ENCODE measurements around the gene TSPOAP1.
A peak's percentile ranks its signal among the peaks of the same experiment; 100 is the strongest.

The TSPOAP1 gene

DNA sequence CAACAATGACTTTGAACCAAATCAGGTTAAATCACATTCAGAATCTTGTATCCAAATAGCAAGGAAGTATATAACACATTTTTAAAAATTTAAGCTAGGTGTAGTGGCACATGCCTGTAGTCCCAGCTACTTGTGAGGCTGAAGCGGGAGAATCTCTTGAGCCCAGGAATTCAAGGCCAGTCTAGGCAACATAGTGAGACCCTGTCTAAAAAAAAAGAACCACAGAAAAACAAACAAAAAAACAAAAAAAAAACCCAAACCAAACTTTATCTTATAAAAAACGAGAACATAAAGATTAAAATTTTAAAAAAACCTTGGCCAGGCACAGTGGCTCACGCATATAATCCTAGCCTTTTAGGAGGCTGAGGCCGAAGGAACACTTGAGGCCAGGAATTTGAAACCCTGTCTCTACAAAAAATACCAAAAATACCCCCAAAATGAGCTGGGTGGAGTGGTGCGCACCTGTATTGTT lies 11.8 kb upstream of the TSPOAP1 start:
- DNase-seq (ENCODE audit: low read depth) = no peak

GRCh38 chr17:58339755-58340404 lies 11.3 kb upstream of the TSPOAP1 start:
- DNase-seq (ENCODE audit: low read depth) = no peak

DNA sequence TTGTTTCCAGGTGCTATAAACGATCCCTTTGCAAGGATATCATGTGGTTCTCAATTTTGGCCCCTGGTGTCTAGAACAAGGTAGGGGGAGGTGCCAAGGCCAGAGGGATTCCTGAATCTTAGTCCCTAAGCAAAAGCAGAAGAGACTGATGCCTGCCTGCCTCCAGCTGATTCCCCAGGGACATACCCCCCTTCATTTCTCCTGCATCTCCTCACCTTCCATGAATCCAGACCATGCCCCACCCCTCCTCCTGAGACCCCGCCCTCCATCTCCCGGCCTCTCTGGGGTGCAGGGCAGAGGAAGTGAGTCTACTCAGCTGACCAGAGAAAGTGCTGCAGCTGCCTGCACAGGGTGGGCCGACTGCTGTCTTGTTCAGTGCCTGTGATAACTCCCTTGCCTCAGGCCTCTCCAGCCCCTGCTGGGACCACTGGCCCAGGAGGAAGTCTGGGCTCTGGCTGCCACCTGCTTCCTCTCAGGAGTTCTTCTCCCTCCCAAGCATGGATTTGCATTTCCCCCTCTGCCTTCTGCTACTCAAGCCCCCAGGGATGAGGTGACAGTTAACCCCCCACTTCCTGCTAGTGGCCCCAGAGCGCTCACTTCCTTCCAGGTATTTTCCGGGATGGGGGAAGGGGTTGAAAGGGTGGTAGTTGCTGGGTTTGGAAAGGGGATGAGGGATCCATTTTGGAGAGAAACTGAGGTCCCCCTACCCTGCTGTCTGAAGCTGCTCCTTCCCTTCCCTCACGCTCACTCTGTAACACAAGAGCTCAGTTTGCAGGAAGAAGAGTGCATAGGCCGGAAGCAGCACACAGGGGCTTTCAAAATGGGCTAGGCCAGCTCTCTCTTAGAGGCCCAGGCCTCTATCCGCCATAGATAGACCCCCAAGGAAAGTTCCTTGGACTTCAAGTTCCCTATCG lies 10.5 kb upstream of the TSPOAP1 start:
- DNase-seq (ENCODE audit: low read depth) = no peak

DNA sequence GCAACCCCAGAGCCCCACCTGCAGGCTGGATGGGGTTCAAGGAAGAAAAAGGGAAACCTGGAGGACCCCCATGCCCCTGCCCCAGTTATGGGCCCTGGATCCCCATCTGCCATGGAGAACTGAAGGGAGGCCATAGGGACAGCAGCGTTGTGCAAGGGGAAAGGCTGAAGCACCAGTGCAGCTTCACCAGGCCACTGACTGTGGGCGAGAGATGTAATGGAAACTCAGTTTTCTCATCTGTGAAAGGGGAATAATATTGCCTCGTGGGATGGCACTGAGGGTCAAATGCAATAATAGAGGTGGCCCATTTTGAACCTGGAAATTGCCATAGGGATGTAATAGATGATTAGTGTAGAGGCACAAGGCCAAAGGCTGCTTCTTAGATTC lies 9.9 kb upstream of the TSPOAP1 start:
- no peak for DNase-seq (ENCODE audit: low read depth)

GRCh38 chr17:58337600-58338453 lies 9.2 kb upstream of the TSPOAP1 start:
- DNase-seq (ENCODE audit: low read depth) = peak; percentile 16

DNA sequence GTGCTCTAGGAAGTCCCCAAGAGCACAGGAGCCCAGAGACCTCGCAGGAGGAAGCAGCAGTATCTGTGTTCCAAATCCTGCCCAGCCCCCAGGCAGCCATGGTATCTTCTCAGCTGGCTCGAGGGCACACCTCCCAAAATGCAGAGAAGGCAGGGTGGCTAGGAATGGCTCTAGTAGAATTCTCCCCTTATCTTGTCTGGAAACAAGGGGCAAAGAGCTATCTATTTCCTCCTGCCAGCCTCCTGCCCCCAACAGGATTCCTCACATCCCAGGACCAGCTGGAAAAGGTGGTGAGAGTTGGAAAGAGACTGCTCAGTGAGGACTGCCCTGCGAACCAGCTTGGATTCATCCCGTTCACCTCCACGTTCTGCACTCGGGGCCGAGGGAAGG lies 8.6 kb upstream of the TSPOAP1 start:
- DNase-seq (ENCODE audit: low read depth) = no peak

DNA sequence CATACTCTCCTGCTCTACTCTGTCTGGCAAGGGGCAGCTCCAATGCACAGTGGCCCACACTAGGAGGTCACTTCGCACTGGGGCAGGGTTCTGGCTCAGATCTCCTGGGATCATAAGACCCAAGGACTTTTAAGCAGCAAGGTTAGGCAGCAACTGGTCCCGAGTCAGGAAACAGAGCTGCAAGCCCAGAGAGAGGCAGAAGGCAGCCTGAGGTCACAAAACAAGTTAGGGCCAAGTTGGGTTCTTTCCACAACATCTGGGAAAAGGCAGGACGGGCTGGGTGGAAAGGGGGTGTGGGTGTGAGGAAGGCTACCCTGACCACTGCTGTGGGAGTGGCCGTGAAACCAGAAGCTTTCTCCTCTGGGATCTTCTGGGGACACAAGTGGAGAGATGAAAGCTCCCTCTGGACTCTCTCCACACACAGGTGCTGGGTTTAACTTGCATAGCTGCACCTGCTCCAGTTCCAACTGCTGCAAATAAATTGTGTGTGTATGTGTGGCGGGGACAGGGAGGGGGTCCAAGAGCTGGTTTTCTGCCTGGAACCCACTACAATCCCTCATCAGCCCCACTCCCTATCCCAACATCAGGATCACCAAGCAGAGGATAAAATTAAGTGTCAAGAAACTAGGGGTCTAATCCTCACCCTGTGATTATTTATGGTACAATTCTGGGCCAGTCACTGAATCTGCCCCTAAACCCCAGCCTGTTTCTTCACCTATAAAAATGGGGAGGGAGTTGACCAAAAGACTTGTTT lies 8.0 kb upstream of the TSPOAP1 start:
- DNase-seq (ENCODE audit: low read depth) = no peak

DNA sequence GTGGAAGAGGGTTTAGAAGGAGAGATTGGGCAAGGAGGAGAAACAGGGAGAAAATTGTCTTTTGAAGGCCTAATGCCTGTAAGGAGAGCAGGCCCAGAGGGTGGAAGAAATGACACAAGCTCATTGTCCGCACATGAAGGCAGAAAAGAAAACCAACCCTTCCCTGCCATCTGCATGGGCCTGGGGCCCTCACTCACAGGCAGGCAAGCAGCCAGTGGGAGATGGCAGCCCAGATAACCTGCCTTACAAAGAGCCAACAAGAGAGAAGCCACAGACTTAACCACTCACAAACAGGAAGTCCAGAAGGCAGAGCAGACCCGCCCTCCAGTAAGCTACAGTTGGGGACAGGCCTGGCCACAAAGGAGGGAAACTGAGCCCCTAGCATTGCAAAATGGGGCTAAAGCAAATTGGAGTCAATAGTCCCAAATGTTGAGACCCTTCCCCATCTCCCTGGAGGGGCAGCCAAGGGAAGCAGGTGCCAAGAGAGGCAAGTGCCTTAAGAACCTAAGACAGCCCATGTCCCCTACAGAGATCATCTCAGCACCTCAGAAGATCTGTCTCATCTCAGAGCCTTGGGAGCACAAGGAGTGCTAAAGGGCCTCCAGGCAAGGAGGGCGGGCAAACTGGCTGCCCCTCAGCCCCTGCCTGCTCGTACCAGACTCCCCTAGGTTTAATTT lies 7.3 kb upstream of the TSPOAP1 start:
- no peak for DNase-seq (ENCODE audit: low read depth)

DNA sequence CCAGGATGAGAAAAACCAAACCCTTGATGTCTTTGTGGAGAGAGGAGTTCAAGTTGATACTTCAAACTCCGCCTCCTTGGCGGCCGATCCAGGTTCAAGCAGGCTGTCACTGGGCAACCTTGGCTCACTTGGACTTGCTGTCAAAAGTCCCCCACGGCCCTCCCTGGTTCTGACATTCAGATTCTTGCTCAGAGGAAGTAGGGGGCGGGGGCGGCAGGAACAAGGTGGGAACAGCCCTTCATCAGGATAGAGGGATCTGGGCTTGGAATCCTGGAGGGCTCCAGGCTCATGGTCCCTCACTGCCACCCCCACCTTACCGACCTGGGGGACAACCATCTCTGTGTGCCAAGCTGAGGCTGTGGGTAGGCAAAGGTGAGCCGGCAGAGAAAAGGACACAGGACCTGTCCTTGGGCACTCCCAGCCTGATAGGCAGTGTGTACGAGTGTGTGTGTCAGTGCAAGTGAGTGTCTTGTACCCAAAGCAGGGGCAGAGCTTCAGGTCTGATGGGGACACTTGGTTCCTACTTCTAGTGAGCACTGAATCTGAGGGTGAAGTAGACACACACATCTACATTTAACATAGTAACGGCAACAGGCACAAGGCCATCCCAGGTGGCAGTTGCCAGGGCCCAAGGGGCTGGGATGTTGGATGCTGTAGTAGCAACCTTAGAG lies 6.6 kb upstream of the TSPOAP1 start:
- DNase-seq (ENCODE audit: low read depth) = no peak

DNA sequence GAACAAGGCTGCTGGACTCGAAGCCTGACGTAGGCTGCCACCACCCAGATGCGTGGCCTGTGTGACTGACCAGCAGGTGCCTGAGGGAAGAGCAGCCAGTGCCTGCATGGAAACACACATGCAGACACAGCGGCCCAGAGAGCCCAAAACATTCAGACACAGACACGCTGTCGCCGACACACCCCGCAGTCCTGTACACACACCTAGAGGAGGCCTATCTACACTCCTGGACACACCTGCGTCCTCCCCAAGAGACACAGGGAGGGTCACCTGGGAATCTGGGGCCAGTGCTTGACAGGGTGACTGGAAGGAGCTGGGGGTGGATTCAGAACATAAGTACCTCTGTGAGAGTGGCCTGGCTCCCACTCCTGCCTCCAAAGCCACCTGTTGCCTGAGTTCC lies 6.1 kb upstream of the TSPOAP1 start:
- DNase-seq (ENCODE audit: low read depth) = no peak

DNA sequence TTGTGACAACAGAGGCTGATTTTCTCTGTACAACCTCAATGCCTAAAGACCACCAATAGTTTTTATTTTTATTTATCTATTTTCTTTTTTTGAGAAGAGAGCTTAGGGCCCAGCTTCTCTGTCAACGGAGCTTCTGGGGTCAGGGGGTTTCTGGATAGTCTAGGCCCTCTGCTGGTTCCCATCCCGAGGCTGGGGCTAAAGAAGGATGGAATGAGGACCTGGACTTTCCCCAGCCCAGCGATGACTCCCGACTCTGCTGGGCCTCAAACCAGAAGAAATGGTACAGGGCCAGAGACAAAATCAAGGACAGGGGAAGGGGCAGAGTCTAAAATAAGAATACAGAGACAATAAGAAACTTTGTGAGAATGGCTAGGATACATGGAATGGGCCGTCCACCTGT lies 5.7 kb upstream of the TSPOAP1 start:
- DNase-seq (ENCODE audit: low read depth) = no peak

DNA sequence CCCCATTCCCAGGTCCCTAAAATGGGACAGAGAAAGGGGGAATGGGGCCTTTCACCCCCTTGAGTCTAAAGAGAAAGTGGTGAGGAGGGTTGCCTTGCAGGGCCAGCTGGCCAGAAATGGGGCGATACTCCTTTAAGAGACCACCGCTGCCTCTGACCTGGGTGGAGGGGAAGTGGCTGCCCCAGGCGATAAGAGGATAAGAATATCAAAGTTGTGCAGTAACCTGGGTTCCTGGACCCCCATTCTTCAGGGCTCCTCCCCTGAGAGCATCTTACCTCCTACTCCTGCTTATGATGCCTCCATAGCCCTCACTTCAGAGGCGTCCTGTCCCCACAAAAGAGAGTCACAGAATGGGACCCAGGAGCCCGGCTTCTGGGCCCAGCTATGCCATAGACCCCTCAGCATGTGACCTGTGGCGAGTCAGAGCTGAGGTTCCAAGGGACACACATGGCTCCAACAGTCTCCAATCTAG lies 5.2 kb upstream of the TSPOAP1 start:
- DNase-seq (ENCODE audit: low read depth) = no peak

GRCh38 chr17:58332778-58333735 lies 4.5 kb upstream of the TSPOAP1 start:
- DNase-seq (ENCODE audit: low read depth) = no peak

- DNase-seq (ENCODE audit: low read depth) = no peak
Measured at GRCh38 chr17:58331815-58332777, 3.5 kb upstream of the TSPOAP1 start.

DNA sequence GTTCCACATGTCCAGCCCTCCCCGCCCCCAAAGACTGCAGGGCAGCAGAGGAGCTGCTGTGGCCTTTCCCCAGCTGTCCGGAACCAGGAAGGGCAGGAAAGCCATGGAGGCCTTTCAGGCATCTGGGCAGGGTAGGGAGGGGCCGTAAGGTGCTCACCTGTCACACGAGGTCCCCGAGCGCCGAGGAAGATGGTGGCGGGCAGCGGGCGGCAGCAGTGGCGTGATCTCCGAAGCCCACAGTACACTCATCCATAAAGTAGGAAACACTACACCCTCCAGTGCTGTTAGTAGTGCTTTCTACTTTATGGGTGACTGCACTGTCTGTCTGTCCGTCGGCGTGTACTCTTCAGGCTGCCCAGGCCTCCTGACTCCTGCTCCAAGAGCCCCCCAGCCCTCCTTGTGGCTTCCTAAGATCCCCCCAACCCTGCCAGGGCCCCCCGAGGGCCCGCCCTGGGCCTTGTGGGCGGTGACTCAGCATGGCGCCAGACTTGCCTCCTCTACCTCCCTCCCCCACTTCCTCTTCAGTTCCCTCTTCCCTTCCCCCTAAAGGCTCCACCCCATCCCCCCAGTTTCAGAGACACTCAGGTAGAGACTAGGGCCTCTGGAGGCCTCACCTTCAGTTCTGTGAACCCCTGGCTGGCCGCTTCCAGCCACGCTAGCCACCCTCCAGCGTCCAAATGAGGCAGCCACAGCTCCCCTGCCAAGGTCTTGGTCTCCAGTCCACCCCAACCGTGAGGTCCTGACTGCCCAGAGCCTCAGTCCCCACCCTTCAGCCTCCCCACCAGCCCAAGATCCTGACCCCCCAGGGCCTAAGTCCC lies 2.6 kb upstream of the TSPOAP1 start:
- DNase-seq (ENCODE audit: low read depth) = no peak

- DNase-seq (ENCODE audit: low read depth) = no peak
Measured at GRCh38 chr17:58330538-58330996, 2.0 kb upstream of the TSPOAP1 start.
